Measurements from ENCODE around the gene FZD10. TPM values are rescaled to one million over a fixed set of nuclear protein-coding genes. Genes with fewer than 3 reads are reported as not detected.

The FZD10 gene
- total RNA-seq, 1 donor from 2014 or later: 5.9 TPM

DNA sequence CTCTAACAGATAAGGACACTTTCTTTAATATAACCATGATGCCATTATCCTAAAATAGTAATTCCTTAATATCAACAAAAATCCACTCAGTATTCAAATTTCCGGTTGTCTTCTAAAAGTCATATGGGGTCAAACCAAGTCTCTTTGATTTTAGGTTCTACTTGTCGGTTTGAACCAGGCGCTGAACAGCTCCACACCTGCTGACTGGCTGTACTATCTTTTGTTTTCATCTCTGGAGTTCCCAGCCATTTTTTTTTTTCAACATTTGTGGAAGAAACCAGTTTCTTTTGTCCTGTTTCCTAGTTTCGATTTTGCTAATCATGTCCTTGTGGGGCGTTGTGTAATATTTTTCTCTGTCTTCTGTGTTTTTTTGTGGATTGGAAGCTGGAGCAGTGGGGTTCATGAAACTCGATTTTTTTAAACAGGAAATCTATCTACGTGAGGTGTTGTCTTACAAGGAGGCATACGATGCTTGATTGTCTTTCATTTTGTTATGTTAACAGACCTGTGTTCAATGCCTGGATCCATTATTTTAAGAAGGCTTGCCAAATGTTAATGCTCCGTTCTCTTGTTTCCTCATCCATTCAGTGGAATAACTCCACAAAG is 50.2 kb downstream of the FZD10 start:
- DNase-seq (ENCODE audit: low spot score): no peak

DNA sequence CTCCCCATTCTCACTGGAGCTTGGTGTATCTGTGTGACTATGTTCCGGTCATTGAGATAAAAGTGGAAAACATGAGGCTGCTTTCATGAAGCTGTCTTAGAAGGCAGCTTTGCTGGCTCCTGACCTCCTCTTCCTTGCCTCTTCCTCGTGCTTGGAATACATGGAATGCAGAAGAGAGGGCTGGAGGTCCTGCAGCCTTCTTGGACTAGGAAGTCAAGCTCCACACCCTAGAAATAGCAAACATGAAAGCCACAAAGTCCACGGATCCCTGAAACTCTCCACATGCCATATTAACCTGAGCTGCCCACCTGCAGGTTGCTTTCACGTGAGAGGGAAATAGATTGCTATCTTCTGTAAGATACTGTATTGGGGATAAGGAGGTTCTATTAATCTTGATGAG is 51.0 kb downstream of the FZD10 start:
- DNase-seq (ENCODE audit: low spot score): no peak

DNA sequence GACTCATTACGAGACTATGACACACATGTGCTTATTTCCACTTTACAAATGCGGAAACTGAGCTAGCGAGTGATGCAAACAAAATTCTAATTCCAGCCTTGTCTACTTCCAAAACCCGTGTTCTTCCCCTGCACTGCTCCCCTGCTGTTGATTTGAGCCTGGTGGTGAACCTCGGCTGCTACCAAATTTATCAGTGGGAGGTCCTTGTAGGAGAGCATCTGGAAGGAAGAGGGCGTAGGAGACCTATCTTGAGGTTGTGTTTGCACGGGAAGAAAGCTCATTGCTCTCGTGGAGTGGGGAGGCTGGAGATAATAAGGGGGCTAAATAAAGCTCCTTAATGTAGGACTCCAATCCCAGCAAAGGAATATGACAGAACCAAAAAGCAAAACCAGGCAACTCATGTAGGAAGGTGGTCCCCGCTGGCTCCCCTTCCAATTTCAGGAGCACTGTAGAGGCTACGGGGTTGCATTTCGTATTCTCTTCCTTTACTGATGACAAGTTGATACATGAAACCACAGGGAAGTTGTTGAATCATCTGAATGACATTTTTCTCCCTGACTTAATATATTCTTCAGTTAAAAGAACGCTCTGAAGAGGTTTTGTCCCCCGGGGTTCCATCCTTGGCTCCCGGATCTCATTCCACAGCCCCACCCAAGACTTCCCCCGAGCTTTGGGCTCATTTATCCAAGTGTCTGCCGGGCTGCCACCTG is 52.6 kb downstream of the FZD10 start:
- DNase-seq (ENCODE audit: low spot score): no peak

Other genes with a start within 250 kb of the FZD10 start
- not detected for gene PIWIL1, start 175.4 kb downstream of the FZD10 start, total RNA-seq

Measured in ureter (tissue), 1 donor.